HEK293T (cell line): ENCODE measurements around the gene DCXR.

ENCODE experiments used
- CTCF ChIA-PET: fragments of 350-600 bp; formaldehyde crosslinking; extraction: SDS; loops from one replicate; lab custom pipeline; 2021; ENCODE audit warnings: antibody characterized with exemption, inconsistent platforms; lab: Yijun Ruan, JAX
- POLR2A ChIA-PET: fragments of 350-600 bp; formaldehyde crosslinking; extraction: SDS; loops from one replicate; lab custom pipeline; 2020; ENCODE audit warnings: antibody characterized with exemption, inconsistent platforms; lab: Yijun Ruan, JAX
- DNase-seq: peaks from one replicate; pipeline ENCODE4 v3.0.0; 2012; ENCODE audit warnings: mixed read lengths; ENCODE audit errors: extremely low spot score
- ARNT ChIP-seq: fragments of 450-650 bp; IDR thresholded peaks from 2 replicates; pipeline ENCODE4 v1.6.1; 2017; ENCODE audit warnings: mild to moderate bottlenecking
- BHLHE40 ChIP-seq: fragments of 450-650 bp; IDR thresholded peaks from 2 replicates; pipeline ENCODE4 v1.6.1; 2016; ENCODE audit warnings: mild to moderate bottlenecking, moderate library complexity, borderline replicate concordance
- ELF4 ChIP-seq: fragments of 450-650 bp; IDR thresholded peaks from 2 replicates; pipeline ENCODE4 v1.6.1; 2017; ENCODE audit warnings: antibody characterized with exemption
- FOXA1 ChIP-seq: fragments of 450-650 bp; IDR thresholded peaks from 2 replicates; pipeline ENCODE4 v1.6.1; 2016; ENCODE audit warnings: mild to moderate bottlenecking
- FOXK2 ChIP-seq: fragments of 450-650 bp; IDR thresholded peaks from 2 replicates; pipeline ENCODE4 v1.6.1; 2016; ENCODE audit warnings: mild to moderate bottlenecking
- FOXM1 ChIP-seq: fragments of 450-650 bp; IDR thresholded peaks from 2 replicates; pipeline ENCODE4 v1.6.1; 2017; ENCODE audit warnings: mild to moderate bottlenecking, borderline replicate concordance
- HDGF ChIP-seq: fragments of 450-650 bp; IDR thresholded peaks from 2 replicates; pipeline ENCODE4 v1.6.1; 2017; ENCODE audit warnings: antibody characterized with exemption, borderline replicate concordance
- L3MBTL2 ChIP-seq: fragments of 450-650 bp; conservative IDR thresholded peaks from 2 replicates; pipeline ENCODE4 v1.6.1; 2016; ENCODE audit warnings: mild to moderate bottlenecking
- NFRKB ChIP-seq: fragments of 450-650 bp; IDR thresholded peaks from 2 replicates; pipeline ENCODE4 v1.6.1; 2016; ENCODE audit warnings: mild to moderate bottlenecking, moderate library complexity
- PKNOX1 ChIP-seq: fragments of 450-650 bp; IDR thresholded peaks from 2 replicates; pipeline ENCODE4 v1.6.1; 2016
- SP1 ChIP-seq: fragments of 450-650 bp; IDR thresholded peaks from 2 replicates; pipeline ENCODE4 v1.6.1; 2017
- TARDBP ChIP-seq: fragments of 450-650 bp; IDR thresholded peaks from 2 replicates; pipeline ENCODE4 v1.6.1; 2016
- ZNF384 ChIP-seq: fragments of 450-650 bp; IDR thresholded peaks from 2 replicates; pipeline ENCODE4 v1.6.1; 2016

The DCXR gene

DNA sequence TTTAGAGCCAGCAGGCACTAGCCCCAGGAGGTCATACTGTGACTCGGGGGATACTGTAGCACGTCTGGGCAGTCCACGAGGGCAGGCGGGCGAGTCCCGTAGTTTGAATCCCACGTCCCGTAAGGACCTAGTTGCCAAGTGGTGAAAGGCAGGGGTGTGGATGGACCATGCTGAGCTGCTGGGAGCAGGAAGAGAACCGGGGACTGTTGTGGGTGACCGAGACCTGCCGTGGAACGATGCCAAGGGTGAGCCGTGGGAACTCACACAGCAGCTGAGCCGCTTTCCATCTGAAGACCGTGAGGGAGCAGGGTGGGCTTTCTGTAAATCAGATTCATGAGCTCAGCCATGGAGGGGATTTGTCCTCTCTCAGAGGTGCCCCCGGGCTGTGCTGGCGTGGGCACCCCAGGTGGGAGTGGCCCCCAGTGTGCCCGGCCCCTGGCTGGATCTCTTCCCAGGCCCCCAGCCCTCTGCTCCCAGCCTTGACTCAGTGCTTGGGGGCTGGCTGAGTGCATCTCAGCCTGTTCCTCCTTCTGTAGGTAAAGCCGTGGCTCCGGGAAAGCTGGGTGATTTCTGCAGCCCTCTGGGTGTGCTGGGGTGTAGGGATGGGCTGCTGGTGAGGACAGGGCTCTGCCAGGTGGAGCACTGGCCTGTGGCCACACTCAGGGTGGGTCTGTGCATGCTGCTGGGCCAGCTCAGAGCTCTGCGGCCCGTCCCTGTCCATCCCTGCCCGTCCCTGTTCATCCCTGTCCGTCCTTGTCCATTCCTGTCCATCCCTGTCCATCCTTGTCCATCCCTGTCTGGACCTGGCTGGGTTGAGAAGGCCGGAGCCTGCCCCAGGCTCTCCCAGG is 46.4 kb downstream of the DCXR start:
- TF ChIP-seq PKNOX1 (no peak), ARNT (no peak), NFRKB (no peak), SP1 (no peak), L3MBTL2 (no peak), ZNF384 (no peak), ELF4 (no peak), BHLHE40 (no peak)
- no peak for DNase-seq
- CTCF ChIA-PET = no interaction called here
- POLR2A ChIA-PET = interaction anchor here (0.6 to 1.4 kb wide), 2 partner anchors 31 to 166 kb away, joined by 3 read pairs; no protein-coding TSS in a partner anchor

DNA sequence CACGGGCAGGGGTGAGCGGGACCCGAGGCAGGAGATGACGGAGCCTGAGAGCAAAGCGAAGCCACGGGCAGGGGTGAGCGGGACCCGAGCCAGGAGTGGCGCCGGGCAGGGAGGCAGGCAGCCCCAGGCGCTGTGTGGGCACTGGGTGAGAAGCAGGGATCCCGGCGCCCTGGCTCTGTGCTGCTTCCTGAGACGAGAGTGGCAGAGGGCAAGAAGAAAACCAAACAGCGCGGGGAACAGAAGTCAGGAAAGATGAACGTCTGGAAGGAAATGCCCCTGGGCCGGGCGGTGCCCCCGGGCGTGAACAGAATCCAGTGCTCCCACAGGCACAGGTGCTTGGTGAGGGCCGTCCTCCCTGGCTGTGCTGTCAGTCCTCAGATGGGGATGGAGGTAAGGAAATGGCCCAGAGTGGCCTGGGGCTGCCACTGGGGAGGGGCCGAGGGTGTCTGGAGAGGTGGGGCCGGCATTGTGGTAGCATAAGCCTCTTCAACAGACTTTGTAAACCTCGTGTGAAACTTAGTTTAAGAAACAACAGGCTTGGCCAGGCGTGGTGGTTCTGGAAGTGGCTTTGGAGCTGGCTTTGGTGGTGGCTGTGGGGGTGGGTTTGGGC is 50.2 kb downstream of the DCXR start:
- ChIA-PET POLR2A (no interaction called here), CTCF (no interaction called here)
- TF ChIP-seq SP1 (no peak), ARNT (no peak), FOXM1 (no peak)
- DNase-seq = no peak

GRCh38 chr17:81986606-81987005 is 50.9 kb downstream of the DCXR start:
- ChIA-PET POLR2A (interaction anchor here (1.1 kb wide), 1 partner anchor 44 kb away, joined by 3 read pairs; no protein-coding TSS in a partner anchor), CTCF (no interaction called here)
- TF ChIP-seq BHLHE40 (no peak), L3MBTL2 (no peak), FOXM1 (no peak), TARDBP (no peak), ARNT (no peak), ZNF384 (no peak), HDGF (no peak), FOXK2 (no peak), ELF4 (no peak), SP1 (no peak), FOXA1 (no peak)
- no peak for DNase-seq
